Neural cell (in vitro differentiated cells): ENCODE results near the gene STAB1. TPM values are rescaled to one million over a fixed set of nuclear protein-coding genes. Genes with fewer than 3 reads are reported as not detected.

ENCODE experiments used
- H2AFZ ChIP-seq: fragments of 200-600, 300-800 bp; sonication (generic), shearing (Covaris generic); 2 replicates; pipeline ENCODE4 v1.6.0; 2014; ENCODE audit warnings: low read depth, mild to moderate bottlenecking, antibody characterized with exemption, low read length, moderate library complexity
- H3F3A ChIP-seq: fragments of 200-600 bp; shearing (Covaris generic); 2 replicates; pipeline ENCODE4 v1.6.1; 2016; ENCODE audit warnings: mild to moderate bottlenecking, moderate library complexity, mixed read lengths, antibody characterized with exemption, low read length; ENCODE audit not compliant: insufficient read depth, poor library complexity, severe bottlenecking
- H3K27ac ChIP-seq: fragments of 200-600, 300-800 bp; sonication (generic), shearing (Covaris generic); 2 replicates; pipeline ENCODE4 v1.5.1; 2014; ENCODE audit warnings: mild to moderate bottlenecking, low read length, moderate library complexity
- H3K27me3 ChIP-seq: fragments of 300-800, 200-600 bp; sonication (generic), shearing (Covaris generic); 2 replicates; pipeline ENCODE4 v1.6.0; 2014; ENCODE audit warnings: mild to moderate bottlenecking, low read depth, low read length, moderate library complexity; ENCODE audit not compliant: insufficient read depth
- H3K36me3 ChIP-seq: fragments of 300-800, 200-600 bp; sonication (generic), shearing (Covaris generic); 2 replicates; pipeline ENCODE4 v1.5.1; 2014; ENCODE audit warnings: mild to moderate bottlenecking, antibody characterized with exemption, low read length, moderate library complexity; ENCODE audit not compliant: insufficient read depth
- H3K4me2 ChIP-seq: fragments of 300-800, 200-600 bp; sonication (generic), shearing (Covaris generic); 2 replicates; pipeline ENCODE4 v1.6.0; 2014; ENCODE audit warnings: mild to moderate bottlenecking, low read length
- H3K4me3 ChIP-seq: fragments of 300-800, 200-600 bp; sonication (generic), shearing (Covaris generic); 2 replicates; pipeline ENCODE4 v1.5.1; 2014; ENCODE audit warnings: mild to moderate bottlenecking, low read length, moderate library complexity
- H3K79me2 ChIP-seq: fragments of 200-600 bp; shearing (Covaris generic); replicated peaks from 2 replicates; pipeline ENCODE4 v1.6.0; 2014; ENCODE audit warnings: mild to moderate bottlenecking, low read length, moderate library complexity; ENCODE audit not compliant: insufficient read depth
- H3K9ac ChIP-seq: fragments of 300-800, 200-600 bp; sonication (generic), shearing (Covaris generic); 2 replicates; pipeline ENCODE4 v1.6.1; 2016; ENCODE audit warnings: mild to moderate bottlenecking, low read length, mixed read lengths
- H3K9me2 ChIP-seq: fragments of 200-600 bp; shearing (Covaris generic); 2 replicates; pipeline ENCODE4 v1.6.1; 2016; ENCODE audit warnings: mild to moderate bottlenecking, low read length, mixed read lengths; ENCODE audit not compliant: insufficient read depth
- H3K9me3 ChIP-seq: fragments of 200-600, 300-800 bp; sonication (generic), shearing (Covaris generic); 2 replicates; pipeline ENCODE4 v1.6.1; 2016; ENCODE audit warnings: mild to moderate bottlenecking, mixed run types, low read length, moderate library complexity, mixed read lengths
- H4K20me1 ChIP-seq: fragments of 200-600 bp; shearing (Covaris generic); 2 replicates; pipeline ENCODE4 v1.6.1; 2016; ENCODE audit warnings: mild to moderate bottlenecking, mixed run types; ENCODE audit not compliant: insufficient read depth
- EP300 ChIP-seq: fragments of 450-650 bp; conservative IDR thresholded peaks from 2 replicates; pipeline ENCODE4 v1.6.1; 2014; ENCODE audit warnings: antibody characterized with exemption, mild to moderate bottlenecking, moderate library complexity; ENCODE audit not compliant: poor library complexity, severe bottlenecking
- EZH2 ChIP-seq: fragments of 200-600, 300-800 bp; shearing (Covaris generic), sonication (generic); IDR thresholded peaks from 2 replicates; pipeline ENCODE4 v1.6.1; 2014; ENCODE audit warnings: antibody characterized with exemption, low read length, borderline replicate concordance, mild to moderate bottlenecking; ENCODE audit not compliant: insufficient read depth, poor library complexity, severe bottlenecking
- MXI1 ChIP-seq: fragments of 450-650 bp; conservative IDR thresholded peaks from 2 replicates; pipeline ENCODE4 v1.6.1; 2014; ENCODE audit warnings: antibody characterized with exemption, mild to moderate bottlenecking; ENCODE audit not compliant: poor library complexity, severe bottlenecking
- RAD21 ChIP-seq: fragments of 450-650 bp; conservative IDR thresholded peaks from 2 replicates; pipeline ENCODE4 v1.6.1; 2014; ENCODE audit warnings: antibody characterized with exemption, mild to moderate bottlenecking, moderate library complexity
- REST ChIP-seq: IDR thresholded peaks from 2 replicates; pipeline ENCODE4 v1.6.1; 2012; ENCODE audit warnings: borderline replicate concordance
- SMC3 ChIP-seq: fragments of 450-650 bp; conservative IDR thresholded peaks from 2 replicates; pipeline ENCODE4 v1.6.1; 2014; ENCODE audit warnings: antibody characterized with exemption, mild to moderate bottlenecking, moderate library complexity; ENCODE audit not compliant: poor library complexity
- TAF1 ChIP-seq: IDR thresholded peaks from 2 replicates; pipeline ENCODE4 v1.6.1; 2012; ENCODE audit warnings: low read depth
- polyA plus RNA-seq: library from polyadenylated mRNA; depleted of rRNA; stranded (reverse); fragments of >200 nt; gene quantifications from 2 replicates; pipeline ENCODE4 v1.2.3, GENCODE V29; 2014
- TF ChIP-seq, protein P1 (sequence below): fragments of 450-650 bp; IDR thresholded peaks from 2 replicates; pipeline ENCODE4 v1.5.1; 2014; ENCODE audit warnings: antibody characterized with exemption, mild to moderate bottlenecking, moderate library complexity; ENCODE audit not compliant: poor library complexity, severe bottlenecking

Gene STAB1
- polyA plus RNA-seq, 1 donor from 2014 or later: 0.28 TPM

DNA sequence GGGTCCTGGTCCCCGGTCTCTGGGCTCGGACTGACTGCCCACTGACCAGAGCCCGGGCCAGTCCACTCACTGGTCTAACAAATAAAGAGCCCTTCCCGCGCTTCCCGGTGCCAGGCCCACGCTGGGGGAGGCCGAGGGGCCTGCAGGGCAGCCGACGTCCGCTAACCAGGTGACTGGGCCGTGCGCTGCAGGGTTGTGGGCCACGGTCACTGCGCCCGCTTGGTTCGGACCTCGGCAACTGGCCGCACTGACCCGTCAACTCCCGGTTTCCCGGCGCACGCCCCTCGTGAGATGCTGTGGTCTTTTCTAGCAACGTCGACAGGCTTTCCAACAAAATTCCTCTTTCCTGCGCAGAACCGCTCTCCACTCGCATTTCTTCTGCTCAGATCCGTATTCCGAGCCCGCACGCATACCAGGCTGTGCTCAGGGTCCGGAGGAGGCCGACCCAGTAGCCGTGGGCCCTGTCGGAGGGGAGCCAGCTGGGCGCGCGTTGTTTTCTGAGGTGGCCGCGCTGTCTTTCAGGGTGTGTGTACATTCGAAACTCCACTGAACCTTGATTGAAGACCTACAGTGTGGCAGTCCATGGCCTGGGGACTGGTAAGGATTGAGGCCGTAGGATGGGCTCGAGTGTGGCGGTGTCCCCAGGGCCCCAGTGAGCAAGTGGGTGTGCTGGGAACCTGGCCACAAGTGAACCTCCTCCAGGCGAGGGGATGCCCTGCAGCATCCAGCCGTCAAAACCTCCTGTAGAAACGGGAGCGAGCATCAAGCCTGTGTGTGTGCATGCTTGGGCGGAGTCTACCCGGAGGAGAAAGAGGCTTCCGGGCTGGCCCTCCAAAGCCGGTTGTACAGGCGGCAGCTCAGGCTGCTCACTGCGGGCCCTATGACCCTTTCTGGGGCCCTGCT, 39.4 kb downstream of the STAB1 start:
- H3K79me2 ChIP-seq: peaks cover 20% of the 10 kb centered on the region
- no peaks in the 10 kb centered on the region for H3K9me3 ChIP-seq
- H3K9ac ChIP-seq: peak overlapping the region; percentile 47
- H3K9me2 ChIP-seq: no peaks in the 10 kb centered on the region
- H3F3A ChIP-seq: no peaks in the 10 kb centered on the region
- H2AFZ ChIP-seq: no peak overlapping the region
- H3K4me2 ChIP-seq: no peak overlapping the region
- H3K27ac ChIP-seq: no peak overlapping the region
- no peaks in the 10 kb centered on the region for H3K36me3 ChIP-seq
- H4K20me1 ChIP-seq: no peaks in the 10 kb centered on the region
- TF ChIP-seq, protein P1, sequence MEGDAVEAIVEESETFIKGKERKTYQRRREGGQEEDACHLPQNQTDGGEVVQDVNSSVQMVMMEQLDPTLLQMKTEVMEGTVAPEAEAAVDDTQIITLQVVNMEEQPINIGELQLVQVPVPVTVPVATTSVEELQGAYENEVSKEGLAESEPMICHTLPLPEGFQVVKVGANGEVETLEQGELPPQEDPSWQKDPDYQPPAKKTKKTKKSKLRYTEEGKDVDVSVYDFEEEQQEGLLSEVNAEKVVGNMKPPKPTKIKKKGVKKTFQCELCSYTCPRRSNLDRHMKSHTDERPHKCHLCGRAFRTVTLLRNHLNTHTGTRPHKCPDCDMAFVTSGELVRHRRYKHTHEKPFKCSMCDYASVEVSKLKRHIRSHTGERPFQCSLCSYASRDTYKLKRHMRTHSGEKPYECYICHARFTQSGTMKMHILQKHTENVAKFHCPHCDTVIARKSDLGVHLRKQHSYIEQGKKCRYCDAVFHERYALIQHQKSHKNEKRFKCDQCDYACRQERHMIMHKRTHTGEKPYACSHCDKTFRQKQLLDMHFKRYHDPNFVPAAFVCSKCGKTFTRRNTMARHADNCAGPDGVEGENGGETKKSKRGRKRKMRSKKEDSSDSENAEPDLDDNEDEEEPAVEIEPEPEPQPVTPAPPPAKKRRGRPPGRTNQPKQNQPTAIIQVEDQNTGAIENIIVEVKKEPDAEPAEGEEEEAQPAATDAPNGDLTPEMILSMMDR: no peak
- TF ChIP-seq RAD21: no peak
- no peak for TF ChIP-seq SMC3
- TF ChIP-seq TAF1: no peak
- TF ChIP-seq MXI1: no peak
- no peak for TF ChIP-seq EZH2
- no peak for TF ChIP-seq REST
- peak overlapping the region; percentile 58 for H3K4me3 ChIP-seq
- H3K27me3 ChIP-seq: peaks cover 7% of the 10 kb centered on the region

GRCh38 chr3:52535411-52536111, 40.4 kb downstream of the STAB1 start:
- Histone ChIP-seq H3K9me3 (no peaks in the 10 kb centered on the region), H3K79me2 (peaks cover 20% of the 10 kb centered on the region), H3K9ac (no peak overlapping the region), H3K36me3 (no peaks in the 10 kb centered on the region), H3K27me3 (peaks cover 7% of the 10 kb centered on the region), H3K27ac (no peak overlapping the region), H3K9me2 (no peaks in the 10 kb centered on the region), H3F3A (no peaks in the 10 kb centered on the region), H3K4me3 (peak overlapping the region; percentile 81), H4K20me1 (no peaks in the 10 kb centered on the region), H3K4me2 (no peak overlapping the region), H2AFZ (no peak overlapping the region)
- TF ChIP-seq, protein P1: no peak
- TF ChIP-seq MXI1: no peak
- TF ChIP-seq EP300: no peak
